GM18907 (cell line): ENCODE measurements around the gene PRX.
"Not testable (repeated sequence)": the region's sequence is repeated elsewhere in the genome, so short reads cannot be mapped to it uniquely, and the experiment has no call there.

Source experiments
- ATAC-seq: cut with Tn5 transposase; IDR thresholded peaks from one replicate; pipeline ENCODE4 v1.9.1; 2021; ENCODE audit warnings: mild to moderate bottlenecking, moderate library complexity; ENCODE audit not compliant: unreplicated experiment

Gene PRX

GRCh38 chr19:40390084-40390742, 23.0 kb downstream of the PRX start, which contains the start of gene HIPK4:
Gene HIPK4, minus strand, starts transcription at chr19:40390181. Its CDS starts 279 bp downstream, at chr19:40389902.
- no peak for ATAC-seq

GRCh38 chr19:40389404-40390083, 23.6 kb downstream of the PRX start:
- ATAC-seq, result no peak

- no peak for ATAC-seq
Observed at GRCh38 chr19:40388481-40388880, 24.7 kb downstream of the PRX start.

GRCh38 chr19:40387155-40387554, 26.0 kb downstream of the PRX start:
- no peak for ATAC-seq

GRCh38 chr19:40383668-40384248, 29.4 kb downstream of the PRX start:
- ATAC-seq, result no peak

GRCh38 chr19:40381321-40381720, 31.9 kb downstream of the PRX start:
- ATAC-seq, result no peak

GRCh38 chr19:40380199-40381037, 32.8 kb downstream of the PRX start:
- no peak for ATAC-seq

- ATAC-seq, result no peak
Observed at GRCh38 chr19:40379446-40380198, 33.6 kb downstream of the PRX start.

GRCh38 chr19:40378509-40378908, 34.7 kb downstream of the PRX start:
- no peak for ATAC-seq

- no peak for ATAC-seq
Observed at GRCh38 chr19:40377876-40378385, 35.2 kb downstream of the PRX start.

GRCh38 chr19:40376286-40376862, 36.8 kb downstream of the PRX start:
- no peak for ATAC-seq

GRCh38 chr19:40374084-40374483, 39.1 kb downstream of the PRX start:
- ATAC-seq, result no peak

- no peak for ATAC-seq
Observed at GRCh38 chr19:40371802-40372122, 41.4 kb downstream of the PRX start.

GRCh38 chr19:40370997-40371801, 42.0 kb downstream of the PRX start:
- no peak for ATAC-seq

GRCh38 chr19:40370253-40370652, 42.9 kb downstream of the PRX start:
- not testable (repeated sequence) for ATAC-seq

- ATAC-seq, result no peak
Observed at GRCh38 chr19:40369797-40370196, 43.4 kb downstream of the PRX start.

- ATAC-seq, result no peak
Observed at GRCh38 chr19:40367577-40368434, 45.4 kb downstream of the PRX start.
